ENCODE results near the gene MYEOV. TPM values are rescaled to one million over a fixed set of nuclear protein-coding genes. Genes with fewer than 3 reads are reported as not detected.
A peak's percentile ranks its signal among the peaks of the same experiment; 100 is the strongest.

The MYEOV gene
- 1.4 TPM for polyA plus RNA-seq

GRCh38 chr11:69293819-69294505 is at the start of gene MYEOV:
MYEOV (plus strand) TSS chr11:69294155; CDS start chr11:69295355, 1,200 bp downstream.
- Mint-ChIP-seq H3K27me3 (no peaks in the 10 kb centered on the region), H3K36me3 (no peaks in the 10 kb centered on the region), H3K27ac (peak within 1 kb of the TSS in 2 of 3 donors; percentile 63 to 84), H3K4me3 (peak within 1 kb of the TSS in 3 of 4 donors; percentile 13 to 85 (median 72)), H3K4me1 (peaks cover 16 to 49% (median 46%) of the 10 kb centered on the region in 3 donors), H3K9me3 (no peaks in the 10 kb centered on the region)

GRCh38 chr11:69244266-69244665 is 49.7 kb upstream of the MYEOV start:
- H3K27ac Mint-ChIP-seq: no peak overlapping the region
- peaks cover 1% of the 10 kb centered on the region for H3K27me3 Mint-ChIP-seq
- no peak overlapping the region for H3K4me3 Mint-ChIP-seq
- peaks cover 9% of the 10 kb centered on the region in 3 donors for H3K4me1 Mint-ChIP-seq
- no peaks in the 10 kb centered on the region for H3K36me3 Mint-ChIP-seq
- no peaks in the 10 kb centered on the region for H3K9me3 Mint-ChIP-seq

- Mint-ChIP-seq H3K9me3 (no peaks in the 10 kb centered on the region), H3K27me3 (peaks cover 4% of the 10 kb centered on the region), H3K36me3 (no peaks in the 10 kb centered on the region), H3K27ac (no peak overlapping the region), H3K4me1 (peaks cover 9% of the 10 kb centered on the region in 3 donors), H3K4me3 (no peak overlapping the region)
These were observed 48.9 kb upstream of the MYEOV start for GRCh38 chr11:69245041-69245440.

- no peak overlapping the region for H3K27ac Mint-ChIP-seq
These were observed 48.2 kb upstream of the MYEOV start for GRCh38 chr11:69245491-69246345.

GRCh38 chr11:69249311-69250185 is 44.4 kb upstream of the MYEOV start:
- Mint-ChIP-seq H3K9me3 (no peaks in the 10 kb centered on the region), H3K27me3 (peaks cover 7% of the 10 kb centered on the region), H3K4me1 (no peaks in the 10 kb centered on the region), H3K4me3 (no peak overlapping the region), H3K27ac (peak overlapping the region in 1 of 3 donors; percentile 92), H3K36me3 (no peaks in the 10 kb centered on the region)

More at GRCh38 chr11:69245491-69246345, 48.2 kb upstream of the MYEOV start:
- H3K36me3 Mint-ChIP-seq: no peaks in the 10 kb centered on the region
- peaks cover 4% of the 10 kb centered on the region for H3K27me3 Mint-ChIP-seq
- H3K4me3 Mint-ChIP-seq: no peak overlapping the region
- H3K4me1 Mint-ChIP-seq: peaks cover 9% of the 10 kb centered on the region in 3 donors
- no peaks in the 10 kb centered on the region for H3K9me3 Mint-ChIP-seq

GRCh38 chr11:69250186-69251056 is 43.5 kb upstream of the MYEOV start:
- Mint-ChIP-seq H3K27me3 (peaks cover 6% of the 10 kb centered on the region), H3K27ac (no peak overlapping the region), H3K4me1 (no peaks in the 10 kb centered on the region), H3K36me3 (no peaks in the 10 kb centered on the region), H3K9me3 (no peaks in the 10 kb centered on the region), H3K4me3 (no peak overlapping the region)

- H3K36me3 Mint-ChIP-seq: no peaks in the 10 kb centered on the region
- no peak overlapping the region for H3K4me3 Mint-ChIP-seq
- H3K27me3 Mint-ChIP-seq: peaks cover 7% of the 10 kb centered on the region
- no peaks in the 10 kb centered on the region for H3K4me1 Mint-ChIP-seq
- H3K27ac Mint-ChIP-seq: no peak overlapping the region
- H3K9me3 Mint-ChIP-seq: peaks cover 2 to 5% (median 4%) of the 10 kb centered on the region in 3 donors
These were observed 42.9 kb upstream of the MYEOV start for GRCh38 chr11:69251057-69251393.

GRCh38 chr11:69251639-69252489 is 42.1 kb upstream of the MYEOV start:
- peaks cover 8% of the 10 kb centered on the region for H3K27me3 Mint-ChIP-seq
- H3K36me3 Mint-ChIP-seq: no peaks in the 10 kb centered on the region
- no peak overlapping the region for H3K27ac Mint-ChIP-seq
- no peak overlapping the region for H3K4me3 Mint-ChIP-seq
- no peaks in the 10 kb centered on the region for H3K4me1 Mint-ChIP-seq
- peaks cover 4 to 6% (median 5%) of the 10 kb centered on the region in 3 donors for H3K9me3 Mint-ChIP-seq

- Mint-ChIP-seq H3K27me3 (peaks cover 8% of the 10 kb centered on the region), H3K4me1 (no peaks in the 10 kb centered on the region), H3K27ac (no peak overlapping the region), H3K36me3 (no peaks in the 10 kb centered on the region), H3K9me3 (peaks cover 4 to 6% (median 5%) of the 10 kb centered on the region in 3 donors), H3K4me3 (no peak overlapping the region)
These were observed 41.5 kb upstream of the MYEOV start for GRCh38 chr11:69252490-69252837.

- peaks cover 4 to 6% (median 5%) of the 10 kb centered on the region in 3 donors for H3K9me3 Mint-ChIP-seq
- H3K27ac Mint-ChIP-seq: no peak overlapping the region
- H3K27me3 Mint-ChIP-seq: peaks cover 8% of the 10 kb centered on the region
- H3K36me3 Mint-ChIP-seq: no peaks in the 10 kb centered on the region
- H3K4me1 Mint-ChIP-seq: peaks cover 0 to 2% (median 1%) of the 10 kb centered on the region in 3 donors
- peak overlapping the region in 1 of 4 donors; percentile 28 for H3K4me3 Mint-ChIP-seq
These were observed 40.9 kb upstream of the MYEOV start for GRCh38 chr11:69253028-69253427.

GRCh38 chr11:69257134-69257533 is 36.8 kb upstream of the MYEOV start:
- Mint-ChIP-seq H3K27me3 (peaks cover 5% of the 10 kb centered on the region), H3K4me1 (peaks cover 0 to 7% (median 6%) of the 10 kb centered on the region in 3 donors), H3K9me3 (peaks cover 4 to 6% (median 5%) of the 10 kb centered on the region in 3 donors), H3K27ac (peak overlapping the region in 1 of 3 donors; percentile 28), H3K36me3 (no peaks in the 10 kb centered on the region), H3K4me3 (no peak overlapping the region)

GRCh38 chr11:69257838-69258658 is 35.9 kb upstream of the MYEOV start:
- no peak overlapping the region for H3K4me3 Mint-ChIP-seq
- H3K9me3 Mint-ChIP-seq: peaks cover 4 to 10% (median 7%) of the 10 kb centered on the region in 3 donors
- H3K27ac Mint-ChIP-seq: no peak overlapping the region
- peaks cover 0 to 7% (median 6%) of the 10 kb centered on the region in 3 donors for H3K4me1 Mint-ChIP-seq
- H3K27me3 Mint-ChIP-seq: peaks cover 5% of the 10 kb centered on the region
- no peaks in the 10 kb centered on the region for H3K36me3 Mint-ChIP-seq

GRCh38 chr11:69259096-69259495 is 34.9 kb upstream of the MYEOV start:
- Mint-ChIP-seq H3K4me3 (no peak overlapping the region), H3K9me3 (peaks cover 4 to 10% (median 7%) of the 10 kb centered on the region in 3 donors), H3K4me1 (peaks cover 0 to 7% (median 7%) of the 10 kb centered on the region in 3 donors), H3K27ac (peak overlapping the region in 1 of 3 donors; percentile 51), H3K36me3 (no peaks in the 10 kb centered on the region), H3K27me3 (peaks cover 2% of the 10 kb centered on the region)

All from IgD-negative memory B cell (primary cell).